Stimulated activated naive CD8-positive, alpha-beta T cell treated with anti-CD3 and anti-CD28 coated beads, Interleukin-15, Interleukin-2, amounts not matched to agents 100 U/mL and 50 U/mL, for 24 hours (primary cell): ENCODE data around the gene TTC33.
"Not testable (repeated sequence)": the region's sequence is repeated elsewhere in the genome, so short reads cannot be mapped to it uniquely, and the experiment has no call there.

ENCODE experiments used
- ATAC-seq: fragments of 150-1000 bp; cut with Tn5 transposase; one replicate; pipeline ENCODE4 v1.10.0; 2021
- DNase-seq: peaks from one replicate; pipeline ENCODE4 v3.0.0; 2021

The TTC33 gene

GRCh38 chr5:40607202-40607601 is 148.6 kb downstream of the TTC33 start:
- no peak for DNase-seq
- no peak for ATAC-seq

GRCh38 chr5:40606077-40606765 is 149.5 kb downstream of the TTC33 start:
- no peak for DNase-seq
- no peak for ATAC-seq

GRCh38 chr5:40605295-40605958 is 150.3 kb downstream of the TTC33 start:
- DNase-seq (no peak), ATAC-seq (no peak)

DNA sequence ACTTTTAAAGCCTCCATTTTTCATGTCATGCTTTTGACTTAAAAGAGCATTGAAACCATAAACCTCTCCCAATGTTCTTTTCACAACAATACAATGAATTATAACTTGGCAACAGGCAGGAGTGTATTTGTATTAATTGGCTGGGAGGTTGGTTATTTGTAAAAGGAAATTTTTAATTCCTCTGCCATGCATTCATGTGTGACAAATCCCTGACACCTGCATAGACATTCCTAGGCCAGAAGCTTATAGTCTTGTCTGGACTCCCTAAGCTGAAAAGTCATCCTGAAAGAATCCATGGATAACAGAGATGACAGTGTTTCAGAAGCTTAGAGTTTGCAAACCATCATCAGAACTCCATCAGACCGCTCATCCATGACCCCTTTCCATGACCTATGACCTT is 152.4 kb downstream of the TTC33 start:
- ATAC-seq = no peak
- no peak for DNase-seq

GRCh38 chr5:40601198-40601868 is 154.4 kb downstream of the TTC33 start:
- DNase-seq (no peak), ATAC-seq (no peak)

DNA sequence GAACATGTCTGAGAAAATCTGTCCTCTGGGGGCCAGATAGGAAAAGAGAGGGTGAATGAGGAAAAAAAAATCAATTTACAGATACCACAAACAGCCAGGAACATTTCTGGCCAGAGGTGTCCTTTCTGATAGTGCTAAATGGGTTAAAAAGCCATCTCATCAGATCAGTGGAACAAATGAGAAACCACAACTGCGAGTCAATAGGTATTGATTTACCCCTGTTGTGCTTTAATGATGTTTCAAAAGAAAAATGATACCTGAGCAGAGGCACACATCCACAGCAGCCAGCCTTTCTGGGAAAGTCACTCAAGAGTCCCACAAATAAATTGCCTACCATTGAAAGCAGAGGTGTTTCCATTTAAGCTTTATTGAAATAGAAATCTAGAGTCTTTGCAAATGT is 155.4 kb downstream of the TTC33 start:
- peak; percentile 49 for ATAC-seq
- DNase-seq = no peak

- DNase-seq = no peak
- no peak for ATAC-seq
Measured at GRCh38 chr5:40599676-40600075, 156.1 kb downstream of the TTC33 start.

- DNase-seq (no peak), ATAC-seq (no peak)
Measured at GRCh38 chr5:40594811-40595210, 160.9 kb downstream of the TTC33 start.

GRCh38 chr5:40591727-40592396 is 163.9 kb downstream of the TTC33 start:
- not testable (repeated sequence) for ATAC-seq, DNase-seq

DNA sequence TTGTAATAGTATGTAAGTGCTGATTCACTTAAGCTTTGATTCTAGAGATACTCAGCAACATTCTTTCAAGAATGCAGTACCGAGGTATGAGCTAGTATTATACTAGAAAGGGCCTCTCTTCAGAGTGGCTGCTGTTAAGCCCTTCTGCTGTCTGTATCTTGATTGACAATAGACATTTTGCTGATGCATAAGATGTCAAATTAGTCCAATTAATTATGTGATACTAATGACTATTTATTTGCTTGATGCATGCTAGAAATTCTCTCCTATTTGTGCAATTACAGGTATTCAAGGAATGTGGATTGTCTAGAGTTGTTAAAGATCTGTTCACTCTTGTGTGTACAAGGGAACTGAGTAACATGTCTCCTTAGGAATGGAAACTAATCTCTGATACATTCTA is 168.4 kb downstream of the TTC33 start:
- no peak for DNase-seq
- ATAC-seq = no peak

DNA sequence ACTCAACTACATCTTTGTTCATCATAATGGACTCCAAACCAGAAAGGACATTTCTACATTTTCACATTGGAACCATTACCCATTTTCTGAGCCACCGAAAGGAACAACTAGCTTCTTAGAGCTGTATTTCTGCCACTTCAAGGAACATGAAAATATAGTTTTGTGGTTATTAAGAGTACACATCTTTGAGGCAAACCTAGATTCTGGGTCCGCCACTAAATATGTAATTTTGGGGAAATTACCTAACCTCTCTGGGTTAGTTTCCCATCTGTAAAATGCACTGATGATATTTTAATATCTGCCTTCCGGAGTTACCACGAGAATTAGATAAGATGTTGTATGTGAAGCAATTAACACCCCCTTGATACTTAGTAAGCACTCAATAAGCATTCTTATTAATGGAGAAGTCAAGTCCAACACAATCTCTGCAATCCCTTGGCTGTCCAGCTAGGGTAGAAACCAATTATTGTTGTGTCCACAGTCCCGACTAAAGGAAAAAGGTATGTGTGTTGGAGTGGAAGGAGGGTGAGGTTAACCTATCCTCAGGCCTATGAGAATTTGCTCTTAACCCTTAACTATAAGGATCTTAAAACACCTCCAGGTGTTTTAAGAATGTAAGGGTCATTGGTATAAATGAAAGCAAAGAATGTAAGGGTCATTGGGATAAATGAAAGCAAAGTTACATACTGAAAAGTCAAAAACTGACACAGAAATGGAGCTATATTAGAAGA is 170.1 kb downstream of the TTC33 start:
- no peak for ATAC-seq
- DNase-seq = no peak

DNA sequence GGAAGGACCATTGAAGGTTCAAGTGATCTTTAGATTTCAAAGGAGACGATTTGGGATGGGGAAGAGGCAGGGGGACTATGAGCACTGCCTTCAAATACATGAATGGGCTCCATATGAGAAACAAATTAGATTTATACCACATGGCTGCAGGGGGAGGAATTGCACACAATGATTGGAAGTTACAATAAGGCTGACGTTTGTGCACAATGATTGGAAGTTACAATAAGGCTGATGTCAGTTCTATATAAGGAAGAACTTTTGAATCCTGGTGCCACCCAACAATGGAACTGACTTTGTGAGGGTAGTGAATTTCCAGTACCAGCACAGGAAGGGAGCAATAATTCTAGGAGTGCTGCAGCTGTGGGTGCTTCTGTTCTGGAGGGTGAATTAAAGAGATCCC is 171.7 kb downstream of the TTC33 start:
- no peak for DNase-seq
- no peak for ATAC-seq

- ATAC-seq (peak; percentile 98), DNase-seq (peak; percentile 60)
Measured at GRCh38 chr5:40578501-40579451, 177.0 kb downstream of the TTC33 start.

DNA sequence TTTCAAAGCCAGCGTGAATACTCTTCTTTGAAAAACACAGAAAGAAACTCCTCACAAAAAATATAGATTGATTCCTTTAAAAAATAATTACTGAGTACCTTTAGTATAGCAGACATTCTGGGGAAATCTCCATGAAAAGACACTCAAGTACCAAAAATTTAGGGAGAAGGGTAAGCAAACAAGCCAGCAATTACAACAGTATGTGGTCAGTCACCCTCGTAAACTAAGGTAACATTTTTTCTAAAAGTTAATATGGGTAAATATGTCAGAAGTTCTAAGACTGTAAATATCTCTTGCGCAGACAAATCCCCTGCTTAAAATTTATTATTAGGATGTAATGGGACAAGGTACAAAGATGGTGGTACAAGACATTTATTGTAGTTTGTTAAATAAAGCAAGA is 178.0 kb downstream of the TTC33 start:
- ATAC-seq (no peak), DNase-seq (no peak)

DNA sequence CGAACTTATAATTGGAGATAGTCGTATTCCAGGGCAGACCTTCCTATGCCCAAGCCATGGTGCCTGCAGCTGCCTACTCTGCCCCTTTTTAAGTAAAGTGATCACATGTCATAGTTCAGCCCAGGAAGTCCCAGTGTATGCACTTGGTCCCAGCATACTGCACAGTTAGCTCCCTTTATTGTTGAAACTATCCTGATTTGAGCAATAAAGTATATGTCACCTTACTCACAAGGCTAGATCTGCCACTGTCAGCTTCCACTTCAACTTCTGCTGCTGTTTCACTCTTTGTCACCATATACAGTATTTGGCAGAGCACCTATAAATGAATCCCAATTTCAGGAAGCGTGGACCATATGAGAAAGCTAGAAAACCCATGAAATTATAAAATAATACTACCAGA is 179.8 kb downstream of the TTC33 start:
- DNase-seq (no peak), ATAC-seq (no peak)

GRCh38 chr5:40575411-40575810 is 180.3 kb downstream of the TTC33 start:
- ATAC-seq = no peak
- no peak for DNase-seq

DNA sequence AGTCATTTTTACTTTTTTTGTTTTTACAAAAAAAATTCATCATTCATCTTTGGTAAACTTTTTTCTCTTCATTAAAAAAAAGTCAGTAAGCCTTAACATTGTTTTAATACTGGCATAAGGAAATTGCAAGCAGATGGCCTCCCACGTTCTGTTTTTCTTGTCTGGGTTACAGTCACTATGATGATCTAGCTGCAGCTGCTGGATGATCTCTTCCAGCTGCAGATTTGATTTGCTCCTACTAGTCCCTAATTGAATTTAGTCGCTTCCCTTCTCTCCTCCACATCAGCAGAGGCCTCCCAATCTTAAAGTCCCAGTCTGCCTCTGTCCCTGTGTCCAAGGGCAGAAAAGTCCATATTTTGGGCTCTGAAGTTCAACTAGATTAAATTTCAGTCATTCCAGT is 182.8 kb downstream of the TTC33 start:
- no peak for ATAC-seq
- no peak for DNase-seq

GRCh38 chr5:40572391-40572790 is 183.4 kb downstream of the TTC33 start:
- DNase-seq (no peak), ATAC-seq (no peak)

DNA sequence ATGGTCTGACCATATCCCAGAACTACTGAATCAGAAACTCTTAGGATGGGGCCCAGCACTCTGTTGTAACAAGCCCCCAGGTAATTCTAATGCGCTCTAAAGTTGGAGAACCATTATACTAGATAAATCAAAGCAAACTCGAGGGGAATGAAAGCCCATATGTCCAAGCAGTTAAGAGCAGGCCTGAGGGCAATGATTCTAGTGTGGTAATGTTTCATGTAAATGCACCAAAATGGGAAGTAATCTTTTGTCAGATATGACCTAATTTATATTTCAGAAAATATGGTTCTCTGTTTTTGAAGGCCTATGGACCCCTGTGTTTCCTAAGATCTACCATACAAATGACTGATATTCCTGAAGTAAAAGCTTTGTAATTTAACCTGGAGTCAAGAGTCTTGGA is 184.0 kb downstream of the TTC33 start:
- DNase-seq (no peak), ATAC-seq (no peak)

DNA sequence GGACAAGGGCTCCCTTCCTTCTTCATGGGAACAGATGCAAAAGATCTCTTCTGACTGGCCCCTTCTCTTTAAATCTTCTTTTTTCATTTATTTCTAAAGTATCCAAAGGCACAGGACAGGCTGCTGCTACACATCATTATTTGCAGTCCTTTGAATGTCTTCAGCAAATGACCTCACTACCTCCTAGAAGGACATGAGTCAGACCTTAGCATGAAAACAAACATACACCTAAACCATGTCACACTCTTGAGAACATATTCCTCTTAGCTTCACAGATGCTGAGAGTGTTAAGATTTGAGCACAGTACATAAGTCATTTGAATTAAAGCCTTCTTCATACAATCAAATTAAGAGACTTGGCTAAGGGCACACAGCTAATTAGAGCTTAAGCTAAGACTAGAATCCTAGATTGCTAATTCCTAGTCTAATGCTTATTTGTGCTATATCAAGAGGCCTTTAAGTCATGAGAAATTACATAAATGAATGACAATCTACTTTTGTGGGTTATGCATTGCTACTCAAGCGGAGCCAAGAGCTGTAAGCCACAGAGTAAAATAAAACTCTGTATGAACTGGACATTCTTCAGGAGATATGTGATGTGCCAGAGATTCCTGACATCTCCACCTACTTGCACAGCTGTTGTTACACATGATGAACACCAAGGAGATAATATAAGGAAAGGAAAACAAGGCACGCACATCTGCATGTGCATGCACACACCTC is 185.2 kb downstream of the TTC33 start:
- ATAC-seq (peak; percentile 60), DNase-seq (no peak)
